Activated CD8-positive, alpha-beta T cell treated with anti-CD3 and anti-CD28 coated beads, Interleukin-2, amount 10 ng/mL, durations not matched to agents 7 days and 5 days (primary cell): ENCODE data around the gene ROMO1. TPM values are rescaled to one million over a fixed set of nuclear protein-coding genes. Genes with fewer than 3 reads are reported as not detected.
"Not testable (repeated sequence)": the region's sequence is repeated elsewhere in the genome, so short reads cannot be mapped to it uniquely, and the experiment has no call there.

Experiments
- ATAC-seq: fragments of 150-1000 bp; cut with Tn5 transposase; one replicate; pipeline ENCODE4 v1.10.0; 2021; ENCODE audit warnings: moderate library complexity
- CTCF ChIA-PET: fragments of 350-600 bp; sonication (Branson Sonifier 250); formaldehyde crosslinking; loops from one replicate; lab custom pipeline; 2021; ENCODE audit warnings: antibody characterized with exemption; lab: Charles Lee
- POLR2A ChIA-PET: fragments of 350-600 bp; sonication (Branson Sonifier 250); formaldehyde crosslinking; loops from one replicate; lab custom pipeline; 2021; ENCODE audit warnings: antibody characterized with exemption; lab: Charles Lee
- DNase-seq: peaks from one replicate; pipeline ENCODE4 v3.0.0-alpha.2; 2020
- H3K27ac Mint-ChIP-seq: one replicate; pipeline ENCODE4 v1.8.0; 2021; ENCODE audit warnings: mild to moderate bottlenecking, mixed read lengths
- H3K27me3 Mint-ChIP-seq: one replicate; pipeline ENCODE4 v1.8.0; 2021; ENCODE audit warnings: low read depth, mixed read lengths
- H3K36me3 Mint-ChIP-seq: one replicate; pipeline ENCODE4 v1.8.0; 2021; ENCODE audit warnings: low read depth, mixed read lengths
- H3K4me1 Mint-ChIP-seq: one replicate; pipeline ENCODE4 v1.8.0; 2021; ENCODE audit warnings: low read depth, mixed read lengths
- H3K4me3 Mint-ChIP-seq: one replicate; pipeline ENCODE4 v1.8.0; 2021; ENCODE audit warnings: mild to moderate bottlenecking, mixed read lengths
- H3K9me3 Mint-ChIP-seq: one replicate; pipeline ENCODE4 v1.8.0; 2022; ENCODE audit warnings: mixed read lengths; ENCODE audit not compliant: insufficient read depth
- total RNA-seq, 2 experiments: library from RNA; stranded (reverse); gene quantifications; one replicate each; pipeline ENCODE4 v1.2.3, GENCODE V29; 2021

Gene ROMO1
- total RNA-seq, 2 experiments from 2014 or later, result 134 to 143 TPM

DNA sequence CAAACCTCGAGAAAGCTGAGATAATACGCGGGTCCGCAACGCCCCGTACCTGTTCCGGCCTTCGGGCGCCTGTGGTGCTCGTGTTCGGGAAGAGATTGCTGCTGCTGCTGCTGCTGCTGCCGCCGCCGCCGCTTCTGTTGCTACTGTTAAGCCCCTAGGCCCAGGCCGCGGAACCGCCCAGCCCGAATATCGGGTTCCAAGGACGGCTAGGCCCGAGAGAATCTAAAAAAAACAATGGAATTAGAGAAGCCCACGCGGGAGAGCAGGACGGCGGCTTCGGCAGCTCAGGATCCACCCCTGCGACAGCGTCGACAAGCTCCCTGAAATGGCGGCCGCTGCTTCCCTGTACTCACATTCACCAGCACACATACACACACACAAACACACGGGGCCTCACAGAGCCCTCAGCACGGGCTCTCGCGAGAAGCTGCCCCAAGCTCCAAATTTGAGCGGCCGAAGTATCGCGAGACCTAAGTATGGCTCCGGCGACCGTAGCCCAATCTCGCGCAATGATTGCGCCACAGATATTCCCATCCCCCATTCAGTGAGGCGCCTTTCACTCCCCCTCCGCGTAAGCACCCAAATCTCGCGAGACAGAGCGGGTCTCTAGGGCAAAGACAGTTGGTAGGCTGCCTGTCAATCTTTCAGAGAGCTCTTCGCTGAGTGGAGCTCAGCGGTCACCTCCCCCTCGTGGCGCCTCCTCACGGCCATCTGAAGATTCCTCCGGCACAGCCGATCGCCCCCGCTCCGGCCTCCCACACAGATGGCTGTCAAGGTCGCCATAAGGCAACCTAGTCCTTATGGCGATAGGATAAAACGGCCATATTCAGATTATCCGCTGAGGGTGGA, 42.9 kb downstream of the ROMO1 start, which contains the start of gene RBM39:
Gene RBM39 (minus strand): TSS at position 369 of the 849 bp plus-strand sequence. CDS start 1,386 bp downstream, outside the sequence.
- CTCF ChIA-PET, result interaction anchor here (0.6 to 4.0 kb wide), 17 partner anchors 12 to 458 kb away, joined by 3 to 48 read pairs (median 4); partner anchors contain the start of genes NFS1, PHF20, ROMO1 and SCAND1
- Mint-ChIP-seq H3K4me1 (peaks cover 39% of the 10 kb centered on the region), H3K4me3 (peak within 1 kb of the TSS; percentile 96), H3K27ac (peak within 1 kb of the TSS; percentile 100), H3K36me3 (peaks cover 45% of the 10 kb centered on the region), H3K9me3 (no peaks in the 10 kb centered on the region), H3K27me3 (no peaks in the 10 kb centered on the region)
- POLR2A ChIA-PET, result interaction anchor here (0.5 to 8.4 kb wide), 56 partner anchors 8 to 888 kb away, joined by 3 to 401 read pairs (median 4); partner anchors contain the start of genes CEP250, CPNE1, ERGIC3 and NFS1
- DNase-seq, result peak; percentile 100
- peak; percentile 89 for ATAC-seq

DNA sequence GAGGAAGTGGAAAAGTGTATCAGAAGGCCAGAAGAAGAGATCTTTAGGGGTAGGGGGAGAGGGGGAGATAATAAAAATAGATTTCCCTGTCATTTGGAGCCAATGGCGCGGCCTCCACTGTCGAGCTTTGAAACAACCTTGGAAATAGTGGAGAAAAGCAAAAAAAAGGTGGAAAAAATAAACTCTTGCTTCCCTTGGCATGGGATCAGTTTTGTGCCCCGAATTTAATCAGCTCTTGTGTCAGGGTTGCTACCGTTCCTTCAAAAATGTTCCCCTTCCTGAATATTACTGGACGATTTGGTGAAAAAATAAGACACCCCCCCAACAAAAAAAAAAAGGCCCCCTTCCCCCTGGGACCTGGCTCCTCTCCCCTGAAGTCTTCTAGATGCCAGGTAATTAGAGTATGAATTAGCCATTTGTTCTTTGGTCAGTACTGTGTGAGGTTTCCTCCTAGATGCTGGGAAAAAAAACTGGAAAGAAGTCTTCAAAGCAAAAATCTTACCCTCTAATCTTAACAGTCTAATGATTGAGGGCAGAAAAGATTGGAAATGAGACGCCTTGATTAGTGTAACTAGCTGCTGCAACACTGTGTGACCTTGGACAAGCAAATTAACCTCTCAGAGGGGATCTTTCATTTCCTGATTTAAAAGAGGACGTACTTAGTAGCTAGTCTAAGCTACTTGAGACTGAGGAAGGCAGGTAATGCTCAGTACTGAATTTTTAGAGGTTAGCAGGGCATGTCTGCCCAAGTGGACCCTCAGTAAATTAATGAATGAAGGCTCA, 43.7 kb downstream of the ROMO1 start:
- Mint-ChIP-seq H3K4me3 (peak overlapping the region; percentile 96), H3K27me3 (no peaks in the 10 kb centered on the region), H3K27ac (peak overlapping the region; percentile 100), H3K9me3 (no peaks in the 10 kb centered on the region), H3K4me1 (peaks cover 38% of the 10 kb centered on the region), H3K36me3 (peaks cover 41% of the 10 kb centered on the region)
- DNase-seq (peak; percentile 35), ATAC-seq (no peak)
- POLR2A ChIA-PET, result interaction anchor here (0.5 to 8.4 kb wide), 50 partner anchors 8 to 464 kb away, joined by 3 to 401 read pairs (median 5); partner anchors contain the start of genes CEP250, CPNE1, ERGIC3 and NFS1
- CTCF ChIA-PET, result interaction anchor here (0.8 to 4.0 kb wide), 17 partner anchors 12 to 459 kb away, joined by 3 to 48 read pairs (median 4); partner anchors contain the start of genes NFS1, PHF20, ROMO1 and SCAND1

DNA sequence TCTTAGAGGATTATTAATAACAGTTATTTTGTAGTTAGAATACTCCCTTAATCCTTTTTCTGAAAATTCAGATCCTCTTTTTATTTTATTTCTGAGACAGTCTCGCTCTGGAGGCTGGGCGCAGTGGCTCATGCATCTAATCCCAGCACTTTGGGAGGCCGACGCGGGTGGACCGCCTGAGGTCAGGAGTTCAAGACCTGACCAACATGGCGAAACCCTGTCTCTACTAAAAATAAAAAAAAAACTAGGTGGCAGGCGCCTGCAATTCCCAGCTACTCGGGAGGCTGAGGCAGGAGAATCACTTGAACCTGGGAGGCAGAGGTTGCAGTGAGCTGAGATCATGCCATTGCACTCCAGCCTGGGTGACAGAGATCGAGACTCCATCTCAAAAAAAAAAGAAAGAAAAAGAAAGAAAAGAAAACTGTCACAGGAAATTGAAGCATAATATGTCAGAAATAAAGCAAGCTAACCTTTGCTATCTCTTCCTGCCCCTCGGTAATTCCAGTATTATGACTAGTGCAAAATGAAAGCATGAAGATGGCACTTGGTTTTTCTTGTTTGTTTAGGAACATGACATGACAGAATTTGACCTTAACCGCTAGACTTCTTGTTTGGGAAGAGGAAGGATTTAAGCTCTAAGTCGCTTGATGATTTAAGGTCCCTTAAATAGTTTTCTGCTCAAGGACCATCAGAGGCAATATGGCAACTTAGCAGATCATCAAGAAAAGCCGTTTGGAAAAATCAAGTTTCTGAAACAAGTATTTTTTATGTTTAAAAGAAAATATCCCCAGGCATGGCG, 44.7 kb downstream of the ROMO1 start:
- no peak for ATAC-seq
- ChIA-PET POLR2A (interaction anchor here (0.6 to 8.4 kb wide), 14 partner anchors 11 to 1300 kb away, joined by 3 to 401 read pairs (median 14); partner anchors contain the start of genes CEP250, CPNE1, PHF20 and RBM12), CTCF (interaction anchor here (0.9 to 4.0 kb wide), 9 partner anchors 11 to 210 kb away, joined by 3 to 48 read pairs (median 7); partner anchors contain the start of genes PHF20 and SCAND1)
- Mint-ChIP-seq H3K27ac (peak overlapping the region; percentile 100), H3K36me3 (peaks cover 32% of the 10 kb centered on the region), H3K9me3 (no peaks in the 10 kb centered on the region), H3K4me1 (peaks cover 29% of the 10 kb centered on the region), H3K4me3 (peak overlapping the region; percentile 96), H3K27me3 (no peaks in the 10 kb centered on the region)
- peak; percentile 31 for DNase-seq

DNA sequence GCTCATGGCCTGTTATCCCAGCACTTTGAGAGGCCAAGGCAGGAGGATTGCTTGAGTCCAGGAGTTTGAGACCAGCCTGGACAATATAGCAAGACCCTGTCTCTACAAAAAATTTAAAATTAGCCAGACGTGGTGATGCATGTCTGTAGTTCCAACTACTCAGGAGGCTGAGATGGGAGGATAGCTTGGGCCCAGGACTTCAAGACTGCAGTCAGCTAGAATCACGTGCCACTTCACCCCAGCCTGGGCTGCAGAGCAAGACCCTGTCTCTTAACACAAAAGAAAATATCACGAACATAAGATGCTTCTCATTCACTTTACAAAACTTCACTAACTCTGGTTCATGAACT, 45.3 kb downstream of the ROMO1 start:
- peaks cover 28% of the 10 kb centered on the region for H3K36me3 Mint-ChIP-seq
- ChIA-PET CTCF (interaction anchor here (1.2 to 4.0 kb wide), 6 partner anchors 21 to 210 kb away, joined by 3 to 48 read pairs (median 25); partner anchors contain the start of genes PHF20 and SCAND1), POLR2A (interaction anchor here (0.7 to 8.4 kb wide), 6 partner anchors 11 to 1299 kb away, joined by 3 to 401 read pairs (median 9); partner anchors contain the start of genes PHF20 and SCAND1)
- H3K27ac Mint-ChIP-seq, result peak overlapping the region; percentile 100
- not testable (repeated sequence) for DNase-seq, H3K27me3 Mint-ChIP-seq, H3K9me3 Mint-ChIP-seq, ATAC-seq
- peak overlapping the region; percentile 96 for H3K4me3 Mint-ChIP-seq
- peaks cover 25% of the 10 kb centered on the region for H3K4me1 Mint-ChIP-seq

Other genes starting within 250 kb of the ROMO1 start
- gene CEP250, start 243.8 kb upstream of the ROMO1 start, total RNA-seq, result 10 to 100 TPM; 72.1 to 74.5 TPM
- gene C20orf173, start 169.8 kb upstream of the ROMO1 start, total RNA-seq, result not detected
- gene ERGIC3, start 157.3 kb upstream of the ROMO1 start, total RNA-seq, result 100 to 1,000 TPM; 114 to 122 TPM
- 1 to 10 TPM; 2.6 to 5.0 TPM for gene SPAG4, start 83.6 kb upstream of the ROMO1 start, total RNA-seq
- 100 to 1,000 TPM; 271 to 272 TPM for gene CPNE1, start 34.5 kb upstream of the ROMO1 start, total RNA-seq
- gene RBM12, start 34.5 kb upstream of the ROMO1 start, total RNA-seq, result 100 to 1,000 TPM; 112 to 119 TPM
- 10 to 100 TPM; 32.7 to 34.7 TPM for gene NFS1, start 53 bp upstream of the ROMO1 start, total RNA-seq
- gene RBM39, start 42.9 kb downstream of the ROMO1 start, total RNA-seq, result 100 to 1,000 TPM; 333 to 358 TPM
- 10 to 100 TPM; 53.6 to 61.5 TPM for gene PHF20, start 72.6 kb downstream of the ROMO1 start, total RNA-seq